Adrenal gland (tissue), 5 donors: ENCODE results near the gene LRRN2.

Experiments used
- POLR2A ChIP-seq, 2 donors: fragments of 450-650 bp; IDR thresholded peaks; one replicate each; pipeline ENCODE4 v1.6.1; 2017; ENCODE audit warnings: antibody characterized with exemption in 2 of 2, mild to moderate bottlenecking in 2 of 2, moderate library complexity in 1 of 2
- TF ChIP-seq, protein P1 (sequence below), 6 experiments: fragments of 450-650 bp in 4 of 6; fragments of 200-600 bp in 2 of 6; sonication (generic) in 1 of 6; IDR thresholded peaks; 1 replicate in 5 of 6; 2 replicates in 1 of 6; pipeline versions ENCODE4 v1.5.1 to v1.8.0; 2016 to 2021; ENCODE audit warnings: antibody characterized with exemption in 6 of 6, mild to moderate bottlenecking in 2 of 6, moderate library complexity in 1 of 6
- donor health status: DM: no; HTN: no; CAD: no.

DNA sequence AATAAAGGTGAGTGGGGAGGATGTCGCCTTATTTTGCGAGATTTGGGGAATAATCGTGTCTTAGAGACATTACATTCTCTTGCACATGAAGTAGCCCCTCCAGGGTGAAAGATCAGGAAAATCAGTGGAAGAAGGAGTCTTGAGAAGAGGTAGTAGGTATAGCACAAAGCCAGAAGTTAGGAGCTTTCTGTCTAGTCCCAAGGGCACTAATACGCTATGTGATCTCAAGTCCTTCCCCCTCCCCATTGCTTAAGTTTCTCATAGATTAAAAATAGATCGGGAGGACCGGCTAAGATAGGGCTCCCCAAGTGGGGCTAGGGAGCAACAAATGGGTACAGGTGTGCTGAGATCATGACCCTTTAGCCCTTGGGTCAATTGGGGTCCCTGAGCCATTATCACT, 13.5 kb downstream of the LRRN2 start:
- TF ChIP-seq, protein P1, sequence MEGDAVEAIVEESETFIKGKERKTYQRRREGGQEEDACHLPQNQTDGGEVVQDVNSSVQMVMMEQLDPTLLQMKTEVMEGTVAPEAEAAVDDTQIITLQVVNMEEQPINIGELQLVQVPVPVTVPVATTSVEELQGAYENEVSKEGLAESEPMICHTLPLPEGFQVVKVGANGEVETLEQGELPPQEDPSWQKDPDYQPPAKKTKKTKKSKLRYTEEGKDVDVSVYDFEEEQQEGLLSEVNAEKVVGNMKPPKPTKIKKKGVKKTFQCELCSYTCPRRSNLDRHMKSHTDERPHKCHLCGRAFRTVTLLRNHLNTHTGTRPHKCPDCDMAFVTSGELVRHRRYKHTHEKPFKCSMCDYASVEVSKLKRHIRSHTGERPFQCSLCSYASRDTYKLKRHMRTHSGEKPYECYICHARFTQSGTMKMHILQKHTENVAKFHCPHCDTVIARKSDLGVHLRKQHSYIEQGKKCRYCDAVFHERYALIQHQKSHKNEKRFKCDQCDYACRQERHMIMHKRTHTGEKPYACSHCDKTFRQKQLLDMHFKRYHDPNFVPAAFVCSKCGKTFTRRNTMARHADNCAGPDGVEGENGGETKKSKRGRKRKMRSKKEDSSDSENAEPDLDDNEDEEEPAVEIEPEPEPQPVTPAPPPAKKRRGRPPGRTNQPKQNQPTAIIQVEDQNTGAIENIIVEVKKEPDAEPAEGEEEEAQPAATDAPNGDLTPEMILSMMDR (IDR thresholded peaks at IDR 0.05) = no peak
- no peak for TF ChIP-seq POLR2A (IDR thresholded peaks at IDR 0.05)
